RWPE2 (cell line): ENCODE results near the gene ZNF319.

Source experiments
- ATAC-seq: fragments of 200-7000 bp; cut with Tn5 transposase; 3 replicates; pipeline ENCODE4 v1.9.1; 2021; ENCODE audit warnings: low read depth
- DNase-seq: peaks from one replicate; pipeline ENCODE4 v3.0.0-alpha.2; 2020; ENCODE audit warnings: low spot score
- H3K27ac ChIP-seq: fragments of 450-650 bp; 2 replicates; pipeline ENCODE4 v1.5.1; 2017; ENCODE audit warnings: mild to moderate bottlenecking; ENCODE audit not compliant: poor library complexity, severe bottlenecking
- H3K27me3 ChIP-seq: fragments of 250-450 bp; sonication (Bioruptor Pico); 2 replicates; pipeline ENCODE4 v1.5.1; 2021; ENCODE audit warnings: mild to moderate bottlenecking, moderate library complexity; ENCODE audit not compliant: insufficient read depth, poor library complexity, severe bottlenecking
- H3K36me3 ChIP-seq: fragments of 250-450 bp; sonication (Bioruptor Pico); 2 replicates; pipeline ENCODE4 v1.5.1; 2020; ENCODE audit warnings: low read depth, mild to moderate bottlenecking, moderate library complexity
- H3K4me1 ChIP-seq: fragments of 250-450 bp; sonication (Bioruptor Pico); 2 replicates; pipeline ENCODE4 v1.5.1; 2021; ENCODE audit warnings: mild to moderate bottlenecking, moderate library complexity; ENCODE audit not compliant: insufficient read depth, poor library complexity, severe bottlenecking
- H3K4me3 ChIP-seq: fragments of 250-450 bp; sonication (Bioruptor Pico); 2 replicates; pipeline ENCODE4 v1.5.1; 2021; ENCODE audit warnings: mild to moderate bottlenecking, moderate library complexity; ENCODE audit not compliant: severe bottlenecking
- H3K9me3 ChIP-seq: fragments of 250-450 bp; sonication (Bioruptor Pico); 2 replicates; pipeline ENCODE4 v1.5.1; 2021; ENCODE audit warnings: mild to moderate bottlenecking, moderate library complexity; ENCODE audit not compliant: severe bottlenecking
- CTCF ChIP-seq: fragments of 450-650 bp; IDR thresholded peaks from one replicate; pipeline ENCODE4 v1.5.1; 2017; ENCODE audit warnings: mild to moderate bottlenecking, moderate library complexity; ENCODE audit not compliant: poor library complexity, severe bottlenecking

ZNF319 gene

DNA sequence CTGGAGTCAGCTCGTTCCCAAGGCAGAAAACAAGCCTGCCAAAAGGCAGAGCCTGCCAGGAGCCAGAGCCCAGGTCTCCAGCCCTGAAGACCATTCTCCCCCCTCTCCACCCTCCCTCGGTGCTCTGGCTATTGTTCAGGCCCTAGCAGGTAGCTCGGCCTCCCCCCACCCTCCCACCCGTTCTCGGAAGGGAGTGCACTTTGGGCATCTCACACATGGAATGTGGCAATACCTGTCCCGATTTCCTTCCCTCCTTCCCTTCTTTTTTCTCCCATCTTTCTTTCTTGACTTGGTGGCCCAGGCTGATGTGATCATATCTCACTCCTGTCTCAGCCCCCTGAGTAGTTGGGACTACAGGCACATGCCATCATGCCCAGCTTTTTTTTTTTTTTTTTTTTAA, 41.9 kb downstream of the ZNF319 start:
- Histone ChIP-seq H3K27me3 (no peaks in the 10 kb centered on the region), H3K27ac (no peak overlapping the region), H3K4me1 (no peaks in the 10 kb centered on the region), H3K9me3 (no peaks in the 10 kb centered on the region), H3K36me3 (no peaks in the 10 kb centered on the region), H3K4me3 (no peak overlapping the region)
- no peak for ATAC-seq
- no peak for DNase-seq
- TF ChIP-seq CTCF = no peak

DNA sequence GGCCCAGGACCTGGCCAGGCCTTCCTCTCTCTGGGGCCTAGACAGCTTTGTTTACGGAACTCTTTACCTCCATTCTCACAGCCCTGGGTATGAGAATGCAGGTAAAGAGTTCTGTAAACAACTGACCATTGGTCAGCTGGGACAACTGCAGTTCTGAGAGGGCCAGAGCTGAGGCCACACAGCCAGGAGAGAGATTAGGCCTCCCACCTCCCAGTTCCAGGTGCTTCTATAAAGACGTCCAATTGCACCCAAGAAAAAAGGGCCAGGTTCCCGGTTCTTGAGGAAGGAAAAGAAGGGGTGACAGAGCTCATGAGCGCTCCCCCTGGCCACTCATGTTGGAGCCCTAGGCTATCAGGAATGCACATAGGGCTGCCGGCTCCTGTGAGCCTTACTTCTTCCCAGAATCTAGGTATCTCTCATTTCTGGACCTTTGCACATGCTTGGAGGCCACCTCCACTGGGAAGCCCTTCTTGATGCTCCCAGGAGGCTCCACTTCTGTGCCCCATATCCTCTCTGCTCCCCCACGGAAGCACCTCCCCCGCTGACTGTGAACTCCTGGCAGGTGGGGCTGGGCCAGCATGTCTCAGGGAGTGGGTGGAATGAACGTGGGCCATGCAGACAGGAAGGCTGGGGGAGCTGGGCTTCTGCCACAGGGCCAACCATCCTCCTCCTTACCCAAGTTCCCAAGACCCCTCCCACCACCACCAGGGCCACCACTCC, 42.6 kb downstream of the ZNF319 start:
- Histone ChIP-seq H3K36me3 (no peaks in the 10 kb centered on the region), H3K9me3 (no peaks in the 10 kb centered on the region), H3K4me3 (no peak overlapping the region), H3K27me3 (no peaks in the 10 kb centered on the region), H3K27ac (no peak overlapping the region), H3K4me1 (no peaks in the 10 kb centered on the region)
- TF ChIP-seq CTCF = no peak
- DNase-seq (no peak), ATAC-seq (no peak)

- no peak for ATAC-seq
- DNase-seq = no peak
- no peak overlapping the region for H3K27ac ChIP-seq
- H3K36me3 ChIP-seq = no peaks in the 10 kb centered on the region
- H3K4me1 ChIP-seq = no peaks in the 10 kb centered on the region
- TF ChIP-seq CTCF = no peak
- no peak overlapping the region for H3K4me3 ChIP-seq
- H3K27me3 ChIP-seq = no peaks in the 10 kb centered on the region
- H3K9me3 ChIP-seq = no peaks in the 10 kb centered on the region
These were observed 43.4 kb downstream of the ZNF319 start for GRCh38 chr16:57956924-57957672.

DNA sequence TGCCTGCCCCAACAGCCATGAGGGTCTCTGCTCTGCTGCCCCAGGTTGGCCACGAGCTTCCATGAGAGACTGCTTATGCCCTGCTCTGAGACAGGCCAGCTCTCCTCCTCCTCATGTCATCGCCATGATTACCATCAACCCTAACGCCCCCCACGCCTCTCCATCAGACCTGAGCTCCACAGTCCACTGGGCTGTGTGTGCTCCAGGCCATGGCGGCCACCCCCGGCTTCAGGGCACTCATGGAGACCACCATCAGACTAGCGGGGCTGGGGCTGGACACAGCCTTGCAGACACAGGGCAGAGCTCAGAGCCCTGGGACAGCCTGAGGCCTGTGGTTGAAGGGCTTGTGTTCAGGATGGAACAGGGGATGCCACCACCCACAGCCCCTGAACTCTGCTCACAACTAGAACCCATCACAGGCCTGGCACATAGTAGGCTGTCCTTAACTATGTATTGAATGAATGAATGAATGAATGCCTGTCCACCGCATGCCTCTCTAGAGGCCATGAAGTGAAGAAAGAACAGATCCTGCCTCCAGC, 44.1 kb downstream of the ZNF319 start:
- DNase-seq (no peak), ATAC-seq (no peak)
- no peak for TF ChIP-seq CTCF
- Histone ChIP-seq H3K27ac (no peak overlapping the region), H3K4me1 (no peaks in the 10 kb centered on the region), H3K27me3 (no peaks in the 10 kb centered on the region), H3K36me3 (no peaks in the 10 kb centered on the region), H3K9me3 (no peaks in the 10 kb centered on the region), H3K4me3 (no peak overlapping the region)
